Suppressor macrophage treated with lipopolysaccharide for 1 hour (primary cell): Measurements from ENCODE around the gene TNS3.

ENCODE experiments used
- DNase-seq, 3 donors: peaks; one replicate each; pipeline ENCODE4 v3.0.0-alpha.2; 2020 to 2022

TNS3 gene

GRCh38 chr7:47539398-47540052, 42.4 kb downstream of the TNS3 start:
- DNase-seq: peak; percentile 49 to 69 (median 54)

GRCh38 chr7:47538846-47539311, 43.0 kb downstream of the TNS3 start:
- no peak for DNase-seq

- DNase-seq: no peak
Observed at GRCh38 chr7:47537716-47538675, 43.9 kb downstream of the TNS3 start.

GRCh38 chr7:47536661-47537611, 45.0 kb downstream of the TNS3 start:
- DNase-seq: peak; percentile 35 to 64 (median 54)

- DNase-seq: no peak
Observed at GRCh38 chr7:47535704-47536628, 45.9 kb downstream of the TNS3 start.

GRCh38 chr7:47535035-47535703, 46.7 kb downstream of the TNS3 start:
- DNase-seq: no peak

GRCh38 chr7:47534322-47535034, 47.4 kb downstream of the TNS3 start:
- no peak for DNase-seq

- DNase-seq: peak in 1 of 3 donors; percentile 21
Observed at GRCh38 chr7:47531584-47532492, 50.1 kb downstream of the TNS3 start.

GRCh38 chr7:47529826-47530555, 51.9 kb downstream of the TNS3 start:
- DNase-seq: no peak

GRCh38 chr7:47529405-47529804, 52.5 kb downstream of the TNS3 start:
- no peak for DNase-seq

- DNase-seq: no peak
Observed at GRCh38 chr7:47528471-47528870, 53.4 kb downstream of the TNS3 start.

- no peak for DNase-seq
Observed at GRCh38 chr7:47526466-47526865, 55.4 kb downstream of the TNS3 start.

GRCh38 chr7:47525066-47525623, 56.8 kb downstream of the TNS3 start:
- no peak for DNase-seq

- no peak for DNase-seq
Observed at GRCh38 chr7:47523401-47523800, 58.5 kb downstream of the TNS3 start.

- no peak for DNase-seq
Observed at GRCh38 chr7:47521816-47522561, 59.9 kb downstream of the TNS3 start.

GRCh38 chr7:47521011-47521795, 60.7 kb downstream of the TNS3 start:
- no peak for DNase-seq

GRCh38 chr7:47520406-47520805, 61.5 kb downstream of the TNS3 start:
- DNase-seq: peak; percentile 86 to 93 (median 89)
